ENCODE results near the gene SLPI.

DNA sequence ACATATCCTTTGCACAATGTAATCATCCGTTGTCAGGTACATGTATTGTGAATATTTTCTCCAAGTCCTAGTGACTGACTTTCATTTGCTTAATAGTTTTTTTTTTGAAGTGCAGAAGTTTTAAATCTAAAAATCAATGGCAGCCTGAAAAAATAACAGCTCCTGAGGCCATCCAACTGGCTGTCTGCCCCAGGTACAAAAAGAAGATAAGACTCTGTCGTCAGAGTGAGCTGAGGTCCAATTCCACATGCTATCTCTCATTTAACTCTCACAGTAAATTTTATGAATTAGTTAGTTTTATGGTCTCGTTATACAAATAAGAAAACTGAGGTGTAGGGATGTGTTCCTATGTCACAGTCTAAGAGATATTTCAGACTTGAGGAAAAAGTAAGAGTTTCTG lies 21.0 kb upstream of the SLPI start:
- TF ChIP-seq EZH2 (IDR thresholded peaks at IDR 0.05; ENCODE audit: low read depth, unreplicated experiment) (no peak), CREB1 (CRISPR knock-in tag; IDR thresholded peaks at IDR 0.05; ENCODE audit: low read depth) (no peak), EZH2phosphoT487 (IDR thresholded peaks at IDR 0.05; ENCODE audit: unreplicated experiment) (no peak)

Measured in GM23338 (cell line).